NOMO-1 treated with DMSO at 0.1 percent for 48 hours (cell line): ENCODE data around the gene SUMO3.

Experiments
- DNase-seq: peaks from one replicate; lab custom pipeline; 2025; ENCODE audit not compliant: unreplicated experiment; lab: John Stamatoyannopoulos, UW

The SUMO3 gene

GRCh38 chr21:44762221-44763049 lies 55.4 kb downstream of the SUMO3 start:
- no peak for DNase-seq

DNA sequence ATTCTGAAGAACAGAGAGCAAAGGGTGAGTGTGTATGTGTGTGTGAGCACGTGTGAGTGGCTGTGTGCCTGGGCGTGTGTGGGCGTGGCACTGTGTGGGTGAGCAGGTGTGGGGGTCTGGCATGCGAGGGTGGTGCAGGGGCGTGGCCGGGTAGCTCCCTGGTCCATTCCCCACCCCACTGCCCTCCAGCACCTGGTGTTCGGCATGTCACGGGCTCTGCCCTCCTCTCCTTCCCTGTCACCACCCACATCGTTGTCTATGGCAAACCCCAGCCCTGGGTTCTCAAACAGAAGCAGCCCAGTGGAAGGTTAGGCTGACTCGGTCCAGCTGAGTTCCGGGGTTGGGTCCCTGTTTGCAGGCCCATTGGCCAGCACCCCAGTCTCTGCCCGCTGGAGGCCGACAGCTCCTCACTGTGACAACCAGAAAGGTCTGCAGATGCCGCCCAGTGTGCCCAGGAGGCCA lies 56.1 kb downstream of the SUMO3 start:
- no peak for DNase-seq

DNA sequence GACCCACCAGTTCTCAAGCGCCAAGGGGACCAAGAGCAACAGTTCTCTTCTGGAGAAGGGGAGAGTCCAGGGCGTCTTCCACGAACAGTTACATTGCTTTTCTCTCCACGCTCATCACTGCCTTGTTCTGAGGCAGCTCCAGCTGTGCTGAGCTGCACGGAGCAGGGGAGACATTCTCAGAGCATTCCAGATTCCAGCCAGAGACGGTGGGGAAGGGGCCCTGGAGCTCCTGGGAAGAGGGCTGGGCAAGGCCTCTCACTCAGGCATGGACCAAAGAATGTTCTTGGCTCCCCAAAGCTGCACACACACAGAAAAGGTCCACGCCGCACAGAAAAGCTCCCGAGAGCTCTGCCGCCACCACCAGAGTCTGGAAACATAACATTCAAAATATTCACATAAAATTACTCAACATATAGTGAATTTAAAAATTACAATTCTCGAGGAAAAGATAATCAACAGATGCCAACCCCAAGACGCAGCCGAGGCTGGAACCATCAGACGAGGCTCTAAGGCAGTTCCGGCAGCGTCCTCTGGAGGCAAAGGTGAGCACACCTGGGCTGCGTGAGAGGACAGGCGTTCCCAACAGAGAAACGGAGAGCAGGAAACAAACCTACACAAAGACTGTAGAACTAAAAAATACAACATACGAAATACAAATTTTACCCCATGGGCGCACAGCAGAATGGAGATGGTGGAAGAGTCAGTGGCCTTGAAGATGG lies 56.7 kb downstream of the SUMO3 start:
- DNase-seq = no peak

DNA sequence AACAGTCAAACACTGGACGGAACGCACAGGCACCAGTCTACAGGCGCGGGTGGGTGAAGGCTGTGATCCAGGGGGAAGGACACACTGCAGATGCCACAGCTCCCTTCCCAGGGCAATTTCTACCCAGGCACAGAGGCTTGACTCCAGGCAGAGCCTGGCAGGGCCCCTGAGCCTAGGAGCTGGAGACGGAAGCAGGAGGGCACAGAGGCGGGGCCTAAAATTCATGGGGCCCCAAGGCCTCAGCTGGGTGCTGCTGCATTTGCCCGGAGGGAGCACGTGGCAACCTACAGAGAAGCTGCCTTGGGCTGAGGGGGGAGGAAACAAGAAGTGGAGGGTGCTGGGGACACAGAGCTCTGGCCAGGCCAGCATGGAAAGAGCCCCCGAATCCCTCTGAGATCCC lies 57.5 kb downstream of the SUMO3 start:
- no peak for DNase-seq

DNA sequence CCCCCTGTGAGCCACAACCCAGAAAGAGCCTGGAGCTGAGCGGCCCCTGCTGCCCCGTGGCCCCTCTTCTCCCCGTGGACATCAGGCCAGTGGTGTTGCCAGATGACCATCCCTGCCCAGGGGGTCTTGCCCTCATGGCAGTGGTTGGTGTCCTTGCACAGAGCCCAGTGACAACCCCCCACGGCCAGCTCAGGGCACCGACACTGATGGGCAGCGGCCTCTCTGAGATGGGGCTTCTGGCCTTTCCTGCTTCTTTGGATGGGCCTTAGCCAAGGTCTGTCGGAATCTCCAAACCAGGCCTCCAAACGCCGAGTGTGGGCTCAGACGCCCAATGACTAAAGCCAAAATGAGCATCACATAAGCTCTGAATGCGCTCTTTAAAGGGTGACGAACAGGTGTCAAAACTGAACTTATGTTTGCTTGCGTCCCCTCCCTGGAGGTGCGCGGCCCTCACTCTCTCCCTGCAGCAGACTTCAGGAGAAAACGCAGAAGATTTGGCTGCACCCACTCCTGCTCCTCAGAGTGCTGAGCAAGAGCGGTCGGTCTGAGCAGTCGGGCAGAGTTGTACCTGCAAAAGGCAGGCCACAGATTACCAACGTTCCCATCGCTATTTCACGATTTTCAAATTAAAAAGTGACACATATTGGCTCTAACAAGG lies 58.1 kb downstream of the SUMO3 start:
- DNase-seq = no peak

GRCh38 chr21:44758781-44759627 lies 58.9 kb downstream of the SUMO3 start:
- no peak for DNase-seq

GRCh38 chr21:44758141-44758561 lies 59.7 kb downstream of the SUMO3 start:
- no peak for DNase-seq

GRCh38 chr21:44757731-44758130 lies 60.1 kb downstream of the SUMO3 start:
- no peak for DNase-seq

DNA sequence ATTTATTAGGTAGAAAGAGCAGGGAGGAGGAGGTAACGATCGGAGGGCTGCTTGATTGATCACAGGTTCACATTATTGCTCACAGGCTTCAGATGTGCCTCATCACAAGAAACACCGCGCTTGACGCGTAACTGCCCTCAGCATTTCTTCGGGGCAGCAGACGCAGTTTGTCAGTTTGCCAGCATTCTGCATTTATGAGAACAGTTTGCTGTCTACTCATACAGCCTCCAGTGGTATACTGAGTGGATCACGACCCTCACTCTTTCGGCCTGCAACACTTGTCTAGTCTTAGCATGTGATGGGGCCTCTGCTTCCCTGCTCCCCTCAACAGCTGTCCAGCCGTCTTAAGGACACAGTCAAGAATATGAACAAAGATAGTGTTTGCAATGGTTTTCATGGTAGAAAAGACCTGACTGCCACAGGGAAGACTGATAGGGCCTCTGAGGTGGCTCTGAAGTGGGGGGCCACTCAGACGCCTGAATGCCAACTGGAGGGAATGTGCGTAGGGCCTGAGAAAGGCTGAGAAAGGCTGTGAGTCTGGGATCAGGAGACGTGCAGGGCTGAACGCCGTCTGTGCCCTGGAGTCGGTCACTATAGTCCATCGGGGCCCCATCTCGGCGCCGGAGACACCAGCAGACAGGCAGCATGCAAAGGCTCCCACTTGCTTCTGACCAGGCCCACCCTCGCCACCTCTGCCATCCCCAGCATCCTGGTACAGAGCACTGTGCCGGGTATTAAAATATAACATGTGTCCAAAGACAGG lies 61.3 kb downstream of the SUMO3 start:
- DNase-seq = no peak
